ENCODE data around the gene SLC35F5. TPM values are rescaled to one million over a fixed set of nuclear protein-coding genes. Genes with fewer than 3 reads are reported as not detected.
"Not testable (repeated sequence)": the region's sequence is repeated elsewhere in the genome, so short reads cannot be mapped to it uniquely, and the experiment has no call there.

Gene SLC35F5
- total RNA-seq, 1 donor from 2014 or later = 48.3 TPM

GRCh38 chr2:113679457-113679856, 77.0 kb downstream of the SLC35F5 start:
- POLR2A ChIA-PET = no interaction called here
- CTCF ChIA-PET = no interaction called here
- TF ChIP-seq CTCF (IDR thresholded peaks at IDR 0.05) = no peak
- H3K4me1 Mint-ChIP-seq = no peaks in the 10 kb centered on the region
- intact Hi-C loops (cut with micrococcal nuclease) = no loop called here
- H3K9me3 Mint-ChIP-seq = no peaks in the 10 kb centered on the region
- ATAC-seq (ENCODE audit: low read depth) = no peak
- H3K36me3 Mint-ChIP-seq (ENCODE audit: low read depth) = no peaks in the 10 kb centered on the region
- H3K4me3 Mint-ChIP-seq = no peak overlapping the region
- no peaks in the 10 kb centered on the region for H3K27me3 Mint-ChIP-seq
- no peak overlapping the region for H3K27ac Mint-ChIP-seq
- DNase-seq = no peak

DNA sequence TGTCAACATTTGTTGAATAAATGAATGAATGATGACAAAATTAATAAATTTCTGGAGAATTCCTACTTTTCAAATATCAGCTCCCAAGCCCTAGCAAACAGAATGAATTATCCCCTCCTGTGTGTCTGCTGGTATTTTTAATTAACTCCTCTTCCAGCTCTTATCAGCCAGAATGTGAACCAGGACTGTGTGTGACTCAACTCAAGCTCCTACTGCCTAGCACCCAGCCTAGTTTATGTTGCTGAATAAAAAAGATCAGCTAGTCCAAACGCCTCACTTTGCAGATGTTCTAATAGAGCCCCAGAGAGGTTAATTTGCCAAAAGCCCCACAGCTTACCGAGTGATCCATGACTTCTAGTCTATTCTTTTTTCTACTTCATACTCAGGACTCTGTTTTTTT, 79.1 kb downstream of the SLC35F5 start:
- Mint-ChIP-seq H3K4me1 (no peaks in the 10 kb centered on the region), H3K27ac (no peak overlapping the region), H3K36me3 (ENCODE audit: low read depth) (no peaks in the 10 kb centered on the region), H3K9me3 (no peaks in the 10 kb centered on the region), H3K27me3 (no peaks in the 10 kb centered on the region), H3K4me3 (no peak overlapping the region)
- DNase-seq = no peak
- intact Hi-C loops (cut with micrococcal nuclease) = no loop called here
- CTCF ChIA-PET = no interaction called here
- POLR2A ChIA-PET = no interaction called here
- no peak for TF ChIP-seq CTCF (IDR thresholded peaks at IDR 0.05)
- no peak for ATAC-seq (ENCODE audit: low read depth)

GRCh38 chr2:113676623-113677266, 79.7 kb downstream of the SLC35F5 start:
- intact Hi-C loops (cut with micrococcal nuclease) = no loop called here
- CTCF ChIA-PET = no interaction called here

GRCh38 chr2:113675875-113676274, 80.6 kb downstream of the SLC35F5 start:
- Mint-ChIP-seq H3K36me3 (ENCODE audit: low read depth) (no peaks in the 10 kb centered on the region), H3K27ac (no peak overlapping the region), H3K4me3 (no peak overlapping the region), H3K9me3 (no peaks in the 10 kb centered on the region), H3K4me1 (no peaks in the 10 kb centered on the region), H3K27me3 (no peaks in the 10 kb centered on the region)
- intact Hi-C loops (cut with micrococcal nuclease) = no loop called here
- no peak for DNase-seq
- ChIA-PET CTCF (no interaction called here), POLR2A (no interaction called here)
- no peak for TF ChIP-seq CTCF (IDR thresholded peaks at IDR 0.05)
- no peak for ATAC-seq (ENCODE audit: low read depth)

More at GRCh38 chr2:113676623-113677266, 79.7 kb downstream of the SLC35F5 start:
- ATAC-seq (ENCODE audit: low read depth) = no peak
- no peak overlapping the region for H3K4me3 Mint-ChIP-seq
- H3K27me3 Mint-ChIP-seq = no peaks in the 10 kb centered on the region
- DNase-seq = no peak
- no peaks in the 10 kb centered on the region for H3K9me3 Mint-ChIP-seq
- H3K27ac Mint-ChIP-seq = no peak overlapping the region
- POLR2A ChIA-PET = no interaction called here
- H3K4me1 Mint-ChIP-seq = no peaks in the 10 kb centered on the region
- no peaks in the 10 kb centered on the region for H3K36me3 Mint-ChIP-seq (ENCODE audit: low read depth)
- no peak for TF ChIP-seq CTCF (IDR thresholded peaks at IDR 0.05)

- no peak overlapping the region for H3K27ac Mint-ChIP-seq
- no peaks in the 10 kb centered on the region for H3K4me1 Mint-ChIP-seq
- ChIA-PET CTCF (no interaction called here), POLR2A (no interaction called here)
- no peaks in the 10 kb centered on the region for H3K36me3 Mint-ChIP-seq (ENCODE audit: low read depth)
- no peak overlapping the region for H3K4me3 Mint-ChIP-seq
- H3K27me3 Mint-ChIP-seq = no peaks in the 10 kb centered on the region
- no peak for TF ChIP-seq CTCF (IDR thresholded peaks at IDR 0.05)
- no peak for ATAC-seq (ENCODE audit: low read depth)
- intact Hi-C loops (cut with micrococcal nuclease) = no loop called here
- H3K9me3 Mint-ChIP-seq = no peaks in the 10 kb centered on the region
- DNase-seq = no peak
These were observed 84.0 kb downstream of the SLC35F5 start for GRCh38 chr2:113672326-113672932.

DNA sequence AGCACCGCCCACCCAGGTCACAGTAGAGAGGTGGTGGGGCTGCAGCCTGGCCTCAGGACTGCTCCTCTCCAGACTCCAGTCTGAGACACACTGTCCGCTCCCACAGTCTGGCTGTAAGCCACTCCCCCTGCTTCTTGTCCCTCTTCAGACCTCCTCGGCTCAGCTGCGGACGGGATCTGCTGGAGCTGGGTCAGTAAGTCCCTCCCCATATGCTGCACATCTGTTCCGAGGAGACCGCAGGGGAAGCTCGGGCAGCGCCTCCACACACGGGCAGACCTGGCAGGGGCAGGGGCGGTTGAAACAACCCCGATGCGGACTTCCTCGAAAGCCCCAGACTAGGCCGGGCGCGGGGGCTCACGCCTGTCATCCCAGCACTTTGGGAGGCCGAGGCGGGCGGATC, 87.4 kb downstream of the SLC35F5 start:
- POLR2A ChIA-PET, H3K4me3 Mint-ChIP-seq: not testable (repeated sequence)

DNA sequence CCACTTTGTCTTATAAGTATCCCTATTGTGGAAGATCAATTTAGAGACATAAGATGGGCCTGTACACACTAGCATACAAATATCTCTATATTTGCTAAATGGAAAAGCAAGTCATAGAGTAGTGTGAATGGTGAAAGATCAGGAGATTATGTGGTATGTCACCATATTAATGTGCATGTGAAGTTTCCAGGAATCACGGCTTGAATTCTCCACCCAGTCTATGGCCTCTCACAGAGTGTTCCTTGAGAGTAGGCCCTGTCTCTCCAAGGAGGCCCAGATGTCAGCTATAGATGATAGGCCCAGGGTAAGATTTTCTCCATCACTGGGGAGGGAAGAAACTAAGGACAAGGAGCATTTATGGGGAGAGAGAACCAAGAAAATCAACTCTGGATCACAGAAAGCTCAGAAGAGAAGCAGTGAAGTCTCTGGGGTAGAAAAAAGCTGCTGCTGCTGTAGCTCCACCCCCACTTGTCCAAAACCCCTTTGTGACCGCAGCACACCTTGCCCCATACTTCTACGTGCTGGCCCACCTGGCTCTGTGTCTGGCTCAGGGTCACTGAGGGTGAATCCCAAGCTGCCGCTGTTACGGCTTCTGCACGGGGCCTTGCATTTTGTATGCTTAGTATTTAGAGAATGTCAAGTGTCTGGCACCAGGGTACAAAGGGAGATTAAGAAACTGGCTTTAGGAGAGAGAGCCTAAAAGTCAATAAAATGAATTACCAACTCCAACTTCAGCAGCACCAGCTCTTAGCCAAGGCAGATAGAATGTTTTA, 91.5 kb downstream of the SLC35F5 start:
- H3K4me3 Mint-ChIP-seq; CTCF ChIA-PET; H3K36me3 Mint-ChIP-seq (ENCODE audit: low read depth); ATAC-seq (ENCODE audit: low read depth); H3K27me3 Mint-ChIP-seq; H3K9me3 Mint-ChIP-seq; H3K27ac Mint-ChIP-seq; POLR2A ChIA-PET; DNase-seq; H3K4me1 Mint-ChIP-seq; intact Hi-C loops (cut with micrococcal nuclease): not testable (repeated sequence)

More for the DNA sequence above, 87.4 kb downstream of the SLC35F5 start:
- H3K4me1 Mint-ChIP-seq; H3K27me3 Mint-ChIP-seq; intact Hi-C loops (cut with micrococcal nuclease); CTCF ChIA-PET; H3K9me3 Mint-ChIP-seq; ATAC-seq (ENCODE audit: low read depth); DNase-seq; H3K27ac Mint-ChIP-seq; H3K36me3 Mint-ChIP-seq (ENCODE audit: low read depth): not testable (repeated sequence)
